A673 (cell line): ENCODE measurements around the gene NTSR2.

ENCODE experiments used
- CTCF ChIP-seq: fragments of 300-800, 200-600 bp; sonication (generic); conservative IDR thresholded peaks from 2 replicates; pipeline ENCODE4 v1.5.1; 2017; ENCODE audit warnings: low read depth, mild to moderate bottlenecking, antibody characterized with exemption, low read length, moderate library complexity, mixed read lengths
- EZH2 ChIP-seq: fragments of 200-600 bp; sonication (generic); IDR thresholded peaks from 2 replicates; pipeline ENCODE4 v1.6.1; 2017; ENCODE audit warnings: borderline replicate concordance, low read depth, mild to moderate bottlenecking, mixed read lengths, antibody characterized with exemption, low read length; ENCODE audit not compliant: poor library complexity, severe bottlenecking

DNA sequence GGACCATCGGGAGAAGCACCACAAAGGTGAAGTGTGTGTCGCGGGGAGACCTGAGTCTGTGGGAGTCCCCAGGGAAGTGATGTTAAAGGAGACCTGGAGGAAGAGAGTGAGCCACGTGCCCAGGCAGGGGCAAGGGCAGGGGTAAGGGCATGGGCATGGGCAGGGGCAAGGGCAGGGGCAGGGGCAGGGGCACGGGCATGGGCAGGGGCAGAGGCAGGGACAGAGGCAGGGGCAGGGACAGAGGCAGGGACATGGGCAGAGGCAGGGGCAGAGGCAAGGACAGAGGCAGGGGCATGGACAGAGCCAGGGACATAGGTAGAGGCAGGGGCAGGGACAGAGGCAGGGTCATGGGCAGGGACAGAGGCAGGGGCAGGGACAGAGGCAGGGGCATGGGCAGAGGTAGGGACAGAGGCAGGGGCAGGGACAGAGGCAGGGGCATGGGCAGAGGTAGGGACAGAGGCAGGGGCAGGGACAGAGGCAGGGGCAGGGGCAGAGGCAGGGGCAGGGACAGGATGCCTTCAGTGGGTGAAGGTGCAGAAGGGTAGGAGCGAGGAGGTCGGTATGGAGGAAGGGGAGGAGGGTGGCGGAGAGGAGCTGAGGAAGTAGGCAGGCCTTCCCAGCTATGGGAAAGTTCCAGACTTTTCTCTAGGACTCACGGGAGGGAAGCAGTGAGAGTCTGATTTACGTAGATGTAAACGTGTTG, 33.3 kb downstream of the NTSR2 start:
- TF ChIP-seq CTCF (no peak), EZH2 (no peak)
